ENCODE measurements around the gene PRR20G.
"Not testable (repeated sequence)": the region's sequence is repeated elsewhere in the genome, so short reads cannot be mapped to it uniquely, and the experiment has no call there.

The PRR20G gene

DNA sequence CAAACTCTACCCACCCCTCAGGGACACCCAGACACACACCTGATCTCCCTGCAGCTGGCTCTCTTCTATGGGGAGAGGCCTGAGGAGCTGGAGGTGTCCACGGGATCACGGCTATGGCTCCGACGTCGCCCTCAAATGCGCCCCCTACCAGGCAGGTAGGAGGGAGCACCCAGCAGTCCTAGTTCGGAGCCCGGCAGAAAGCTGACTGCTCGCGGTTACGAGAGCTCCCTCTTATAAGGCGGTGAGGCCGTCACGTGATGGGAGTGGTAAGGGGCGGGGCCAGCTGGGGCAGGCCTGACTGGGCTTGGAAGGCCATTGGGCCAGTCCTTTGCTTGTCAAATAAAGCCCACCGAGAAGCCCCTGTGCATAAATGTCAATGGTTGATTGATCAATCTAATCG lies at the start of gene PRR20G:
TSS of gene PRR20G (minus strand) at position 207 of the 400 bp plus-strand sequence. CDS start 681 bp downstream, outside the sequence.
- DNase-seq, result no peak

DNA sequence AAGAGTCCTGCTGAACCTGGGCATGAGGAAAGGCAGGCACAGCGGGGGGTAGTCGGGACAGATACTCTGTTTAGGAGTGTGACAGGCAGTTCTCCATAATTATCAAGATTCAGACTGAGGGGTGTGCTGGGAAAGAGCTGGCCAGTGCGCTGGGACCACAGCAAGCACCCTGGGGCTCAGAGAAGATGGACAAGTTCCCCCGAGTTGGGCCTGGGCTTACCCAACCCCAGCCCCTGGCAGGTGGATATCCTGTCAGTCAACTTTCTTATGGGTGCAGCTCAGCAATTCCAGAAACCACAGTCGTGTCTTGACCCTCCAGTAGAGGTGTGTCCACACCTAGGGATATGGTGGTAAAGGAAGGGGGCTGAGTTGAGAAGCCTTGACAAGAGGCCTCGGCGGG lies 49.2 kb upstream of the PRR20G start:
- no peak for DNase-seq

DNA sequence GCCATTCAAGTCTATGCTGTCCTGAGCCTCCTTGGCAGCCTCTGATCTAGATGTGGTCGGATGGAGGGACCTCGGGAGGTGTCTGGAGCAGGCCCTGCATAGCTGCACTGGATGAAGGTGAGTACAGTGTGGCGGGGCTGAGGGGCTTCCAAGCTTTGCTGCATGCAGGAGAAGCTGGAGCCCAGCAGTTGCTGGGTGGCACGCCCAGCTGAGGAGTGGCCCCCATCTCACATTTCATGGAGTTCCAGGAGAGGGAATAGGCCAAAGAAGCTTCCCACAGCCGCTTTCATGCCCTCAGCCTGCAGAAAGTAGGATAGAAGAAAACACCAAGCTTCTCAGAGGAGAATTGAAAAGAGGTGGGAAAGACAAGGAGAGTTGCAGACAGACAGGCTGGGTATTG lies 48.3 kb upstream of the PRR20G start:
- DNase-seq, result no peak

DNA sequence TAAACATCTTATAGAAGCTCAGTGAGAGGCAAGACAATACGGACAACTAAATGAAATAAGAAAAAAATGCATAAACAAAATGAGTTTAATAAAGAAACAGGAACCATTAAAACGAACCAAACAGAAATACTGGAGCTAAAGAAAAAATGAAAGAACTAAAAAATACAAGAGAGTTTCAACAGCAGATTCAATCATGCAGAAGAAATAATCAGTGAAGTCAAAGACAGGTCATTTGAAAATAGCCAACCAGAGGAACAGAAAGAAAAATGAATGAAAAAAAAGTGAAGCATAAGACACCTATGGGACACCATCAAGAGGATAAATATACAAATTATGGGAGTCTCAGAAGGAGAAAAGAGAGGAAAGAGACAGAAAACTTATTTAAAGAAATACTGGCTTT lies 42.5 kb upstream of the PRR20G start:
- DNase-seq, result no peak

GRCh38 chr3:127329631-127330285 lies 41.9 kb upstream of the PRR20G start:
- no peak for DNase-seq

DNA sequence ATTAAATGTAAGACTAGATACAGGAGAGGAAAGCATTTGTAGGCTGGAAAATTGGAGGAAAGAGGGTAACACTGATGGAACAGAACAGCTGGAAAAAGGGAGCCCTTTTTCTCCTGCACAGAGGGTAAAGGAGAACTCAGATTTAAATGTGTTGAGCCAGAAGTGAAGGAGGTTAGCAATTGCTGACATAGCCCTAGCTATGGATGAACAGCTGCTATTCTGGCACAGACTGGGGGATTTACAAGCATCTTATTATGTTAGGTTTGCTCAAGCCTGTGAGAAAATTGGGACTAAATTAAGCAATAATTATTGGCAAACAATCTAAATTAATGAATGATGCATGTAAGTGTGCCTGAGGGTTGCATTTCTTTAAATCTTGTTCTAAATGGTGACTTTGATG lies 40.6 kb upstream of the PRR20G start:
- no peak for DNase-seq

DNA sequence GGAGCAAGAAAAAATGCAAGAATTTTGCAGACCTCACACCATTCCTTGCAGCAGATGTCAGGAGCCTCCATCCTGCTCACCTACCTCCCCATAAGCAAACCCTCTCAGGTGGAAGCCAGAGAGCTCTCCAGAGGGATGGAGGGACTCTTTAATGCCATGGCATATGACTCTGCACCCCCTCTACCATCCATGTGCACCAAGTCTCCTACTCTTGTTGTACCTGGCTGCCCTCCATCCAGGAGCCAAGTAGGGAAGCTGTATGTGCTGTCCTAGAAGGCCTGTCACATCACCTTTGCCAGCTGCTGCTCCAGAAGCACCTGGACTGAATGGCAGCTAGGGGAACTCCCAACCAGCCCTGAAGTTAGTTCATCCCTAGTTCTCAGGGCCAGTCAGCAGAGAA lies 38.5 kb upstream of the PRR20G start:
- no peak for DNase-seq

- no peak for DNase-seq
Observed at GRCh38 chr3:127325629-127325961, 37.7 kb upstream of the PRR20G start.

DNA sequence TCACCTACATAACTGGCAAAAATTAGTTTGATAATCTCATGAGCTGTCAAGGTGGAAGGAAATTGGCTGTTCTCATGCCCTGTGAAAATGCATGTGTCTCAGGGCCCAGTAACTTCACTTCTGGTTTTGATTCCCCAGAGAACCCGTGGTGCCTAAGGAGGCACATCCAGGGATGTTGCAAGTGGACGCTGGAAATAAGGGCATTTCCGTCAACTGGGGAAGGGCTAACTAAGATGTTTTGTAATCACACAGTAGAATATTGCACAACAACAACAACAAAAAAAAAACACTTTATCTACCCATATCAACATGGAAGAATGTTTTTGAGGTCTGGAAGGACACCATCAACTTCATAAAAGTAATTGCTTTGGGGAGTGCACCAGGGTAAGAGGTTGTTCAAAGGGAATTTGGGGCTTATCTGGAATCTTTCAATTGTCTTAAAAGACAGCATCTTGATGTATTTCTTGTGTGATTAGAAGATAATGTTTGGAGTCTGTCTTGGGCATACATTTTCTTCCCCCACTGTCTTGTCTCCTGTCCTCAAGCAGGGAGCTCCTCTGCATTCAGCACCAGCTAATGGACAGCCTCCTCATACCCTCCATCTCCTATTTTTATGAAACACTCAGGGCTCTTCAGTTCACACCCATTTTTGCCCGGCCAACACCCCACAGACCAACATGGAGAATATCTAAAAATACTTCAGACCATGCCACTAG lies 37.2 kb upstream of the PRR20G start:
- no peak for DNase-seq

- DNase-seq, result no peak
Observed at GRCh38 chr3:127324076-127324475, 36.2 kb upstream of the PRR20G start.

DNA sequence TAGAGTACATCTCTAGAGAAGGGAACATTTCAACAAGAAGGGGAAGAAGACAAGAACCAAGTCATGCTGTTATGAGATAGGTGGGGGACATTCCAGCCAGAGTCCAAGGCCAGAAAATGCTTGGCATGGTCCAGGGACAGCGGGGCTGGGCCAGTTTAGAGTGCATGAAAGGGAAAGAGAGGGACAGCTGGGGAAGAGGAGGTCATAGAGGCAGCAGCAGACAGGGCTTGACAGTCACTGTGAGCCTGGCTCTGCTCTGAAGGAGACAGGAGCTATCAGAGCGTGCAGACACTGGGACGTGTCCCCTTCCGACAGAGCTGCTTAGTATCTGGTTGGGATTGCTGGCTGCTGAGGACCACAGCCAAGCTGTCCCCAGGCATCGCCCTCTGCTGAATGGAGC lies 35.7 kb upstream of the PRR20G start:
- DNase-seq, result no peak

DNA sequence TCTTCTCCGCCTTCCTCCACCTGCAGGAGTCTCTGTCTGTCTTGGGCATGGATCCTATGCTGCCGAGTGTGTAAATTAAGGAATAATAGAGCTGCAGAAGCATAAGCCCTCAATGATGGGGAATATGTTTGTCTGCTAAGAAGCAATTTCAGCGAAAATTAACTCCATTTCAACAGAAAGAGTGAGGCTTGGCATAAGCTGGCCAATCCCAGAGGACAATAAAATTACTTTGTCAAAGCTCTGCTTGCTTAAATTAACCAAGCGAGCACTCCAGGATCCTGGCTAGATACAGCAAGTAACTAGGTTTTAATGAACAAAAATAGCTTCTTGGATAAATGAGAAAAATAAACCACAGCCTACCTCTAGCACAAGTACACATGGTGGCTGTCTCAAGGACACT lies 33.5 kb upstream of the PRR20G start:
- DNase-seq, result no peak

- DNase-seq, result no peak
Observed at GRCh38 chr3:127320529-127321121, 32.8 kb upstream of the PRR20G start.

DNA sequence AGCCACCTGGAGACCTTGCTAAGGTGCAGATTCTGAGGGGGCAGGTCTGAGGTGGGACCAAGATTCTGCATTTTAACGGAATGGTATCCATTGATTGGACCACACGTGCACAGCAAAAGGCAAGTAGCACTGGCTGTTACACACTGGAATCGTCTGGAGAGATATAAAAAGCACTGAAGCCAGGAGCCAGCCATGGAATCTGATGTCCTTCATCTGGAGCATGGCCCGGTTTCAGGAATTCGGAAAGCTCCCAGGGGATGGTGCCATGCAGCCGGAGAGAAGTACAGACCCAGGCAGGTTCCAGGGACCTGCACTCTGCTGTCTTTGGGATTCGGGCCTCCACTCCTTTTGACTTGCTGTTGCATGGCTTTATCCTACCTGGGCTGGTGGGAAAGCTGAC lies 28.8 kb upstream of the PRR20G start:
- DNase-seq, result no peak

DNA sequence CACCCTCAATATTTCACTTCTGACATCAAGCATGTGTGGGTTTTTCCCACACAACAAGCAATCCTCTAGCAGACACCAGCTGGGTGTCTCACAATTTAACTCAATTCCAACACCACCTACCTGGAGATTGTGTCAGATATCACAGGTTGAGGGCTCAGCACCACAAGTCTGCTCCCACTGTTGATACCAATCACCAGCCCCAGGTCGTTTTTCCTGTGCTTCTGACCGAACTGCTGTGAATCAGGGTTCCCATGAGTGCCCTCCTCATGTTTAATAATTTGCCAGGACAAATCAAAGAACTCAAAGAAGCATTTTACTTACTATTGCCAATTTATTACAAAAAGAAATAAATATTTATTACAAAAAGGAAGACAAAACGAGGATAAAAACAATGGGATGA lies 25.0 kb upstream of the PRR20G start:
- DNase-seq, result no peak

- DNase-seq, result not testable (repeated sequence)
Observed at GRCh38 chr3:127308821-127309220, 21.0 kb upstream of the PRR20G start.

DNA sequence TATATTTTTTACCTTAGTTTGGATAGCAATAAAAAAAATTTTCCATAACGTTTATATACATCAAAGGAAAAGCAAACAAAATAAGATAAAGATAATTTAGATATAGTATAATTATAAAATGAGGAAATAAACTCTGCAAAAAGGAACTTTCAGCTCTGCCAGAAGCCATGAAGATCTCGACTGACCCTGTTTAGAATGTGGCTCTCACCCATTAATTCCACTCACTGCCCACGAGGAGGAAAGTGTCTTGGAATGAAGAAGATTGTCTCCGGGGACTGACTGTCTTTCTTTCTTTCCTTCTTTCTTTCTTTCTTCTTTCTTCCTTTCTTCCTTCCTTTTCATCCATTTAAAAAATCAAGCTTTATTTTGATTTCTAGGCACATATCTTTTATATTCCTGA lies 20.1 kb upstream of the PRR20G start:
- DNase-seq, result no peak

- DNase-seq, result no peak
Observed at GRCh38 chr3:127307112-127307835, 19.4 kb upstream of the PRR20G start.

DNA sequence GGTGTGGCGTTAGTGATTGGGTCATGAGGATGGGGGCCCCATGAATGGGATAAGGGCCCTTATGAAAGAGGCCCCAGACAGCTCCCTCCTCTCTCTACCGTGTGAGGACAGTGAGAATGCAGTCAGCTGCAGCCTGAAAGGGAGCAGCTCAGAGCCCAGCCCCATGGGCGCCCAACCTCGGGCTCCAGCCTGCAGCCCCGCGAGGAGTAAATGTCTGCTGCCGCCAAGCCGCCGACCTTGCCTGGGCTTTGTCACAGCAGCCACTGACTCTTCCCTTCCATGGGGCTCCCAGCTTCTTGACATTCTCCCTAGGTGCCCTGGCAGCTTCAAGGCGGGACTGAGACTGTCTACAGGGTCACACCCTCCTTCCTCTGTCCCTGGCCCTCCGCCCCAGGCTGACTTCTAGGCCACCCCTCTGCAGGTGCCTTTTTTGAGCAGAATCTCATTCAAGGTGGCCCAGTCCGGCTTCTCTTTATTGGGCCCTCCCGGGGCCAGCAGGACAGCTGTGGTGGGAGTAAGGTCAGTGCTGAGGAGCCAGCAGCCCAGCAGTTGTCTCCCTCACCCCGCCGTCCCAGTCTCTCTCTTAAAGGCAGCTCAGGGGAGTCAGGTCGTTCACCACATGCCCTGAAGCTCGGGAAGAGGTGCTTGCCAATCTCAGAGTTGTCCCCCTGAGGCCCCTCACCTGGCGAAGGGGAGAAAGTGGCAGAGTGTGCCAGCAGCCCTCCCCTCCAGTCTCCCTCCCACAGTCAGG lies 18.7 kb upstream of the PRR20G start:
- no peak for DNase-seq

- DNase-seq, result no peak
Observed at GRCh38 chr3:127305499-127306060, 17.7 kb upstream of the PRR20G start.

- DNase-seq, result peak; percentile 80 to 95
Observed at GRCh38 chr3:127304121-127304744, 16.4 kb upstream of the PRR20G start.

GRCh38 chr3:127299276-127299675 lies 11.4 kb upstream of the PRR20G start:
- DNase-seq, result no peak
